Measurements from ENCODE around the gene DPCD. TPM values are rescaled to one million over a fixed set of nuclear protein-coding genes. Genes with fewer than 3 reads are reported as not detected.

The DPCD gene
- total and polyA plus RNA-seq, 5 experiments from 2014 or later, result 0.75 to 3.0 (median 1.4) TPM

GRCh38 chr10:101561068-101561915, 26.8 kb upstream of the DPCD start:
- peaks cover 13 to 32% (median 16%) of the 10 kb centered on the region in 5 donors for H3K27me3 Mint-ChIP-seq
- ATAC-seq (no peak), DNase-seq (no peak)
- peaks cover 15 to 24% (median 22%) of the 10 kb centered on the region in 4 donors for H3K4me1 Mint-ChIP-seq
- no peak overlapping the region for H3K4me3 Mint-ChIP-seq
- POLR2A ChIA-PET, result no interaction called here
- H3K27ac Mint-ChIP-seq, result peak overlapping the region in 1 of 10 donors; percentile 57
- H3K9me3 Mint-ChIP-seq, result no peaks in the 10 kb centered on the region
- H3K36me3 Mint-ChIP-seq, result no peaks in the 10 kb centered on the region

- Mint-ChIP-seq H3K27ac (no peak overlapping the region), H3K4me3 (no peak overlapping the region), H3K4me1 (peaks cover 20 to 26% (median 24%) of the 10 kb centered on the region in 4 donors), H3K9me3 (no peaks in the 10 kb centered on the region), H3K27me3 (peaks cover 19 to 39% (median 23%) of the 10 kb centered on the region in 5 donors), H3K36me3 (no peaks in the 10 kb centered on the region)
- DNase-seq (no peak), ATAC-seq (no peak)
- POLR2A ChIA-PET, result no interaction called here
Observed at GRCh38 chr10:101562231-101562630, 25.9 kb upstream of the DPCD start.

GRCh38 chr10:101563007-101563406, 25.1 kb upstream of the DPCD start:
- Mint-ChIP-seq H3K27me3 (peaks cover 24 to 45% (median 31%) of the 10 kb centered on the region in 5 donors), H3K4me3 (no peak overlapping the region), H3K9me3 (no peaks in the 10 kb centered on the region), H3K36me3 (no peaks in the 10 kb centered on the region), H3K27ac (peak overlapping the region in 1 of 10 donors; percentile 24), H3K4me1 (peaks cover 18 to 21% (median 20%) of the 10 kb centered on the region in 4 donors)
- POLR2A ChIA-PET, result no interaction called here
- ATAC-seq, result no peak
- peak in 1 of 10 donors; percentile 41 for DNase-seq

GRCh38 chr10:101563497-101564040, 24.6 kb upstream of the DPCD start:
- peaks cover 29 to 51% (median 36%) of the 10 kb centered on the region in 5 donors for H3K27me3 Mint-ChIP-seq
- DNase-seq (no peak), ATAC-seq (no peak)
- H3K27ac Mint-ChIP-seq, result peak overlapping the region in 1 of 10 donors; percentile 83
- H3K4me3 Mint-ChIP-seq, result no peak overlapping the region
- POLR2A ChIA-PET, result no interaction called here
- no peaks in the 10 kb centered on the region for H3K36me3 Mint-ChIP-seq
- H3K4me1 Mint-ChIP-seq, result peaks cover 13 to 15% (median 14%) of the 10 kb centered on the region in 4 donors
- H3K9me3 Mint-ChIP-seq, result no peaks in the 10 kb centered on the region

- Mint-ChIP-seq H3K27ac (no peak overlapping the region), H3K4me1 (peaks cover 6 to 14% (median 9%) of the 10 kb centered on the region in 4 donors), H3K27me3 (peaks cover 32 to 61% (median 42%) of the 10 kb centered on the region in 5 donors), H3K36me3 (no peaks in the 10 kb centered on the region), H3K9me3 (no peaks in the 10 kb centered on the region), H3K4me3 (no peak overlapping the region)
- ATAC-seq, result no peak
- POLR2A ChIA-PET, result no interaction called here
- peak in 2 of 10 donors; percentile 16 to 30 for DNase-seq
Observed at GRCh38 chr10:101564490-101564991, 23.6 kb upstream of the DPCD start.

GRCh38 chr10:101565370-101565900, 22.7 kb upstream of the DPCD start:
- POLR2A ChIA-PET, result no interaction called here
- DNase-seq (no peak), ATAC-seq (no peak)
- no peak overlapping the region for H3K4me3 Mint-ChIP-seq
- H3K27ac Mint-ChIP-seq, result no peak overlapping the region
- no peaks in the 10 kb centered on the region for H3K36me3 Mint-ChIP-seq
- peaks cover 4 to 17% (median 15%) of the 10 kb centered on the region in 4 donors for H3K4me1 Mint-ChIP-seq
- no peaks in the 10 kb centered on the region for H3K9me3 Mint-ChIP-seq
- H3K27me3 Mint-ChIP-seq, result peaks cover 34 to 66% (median 45%) of the 10 kb centered on the region in 5 donors

- DNase-seq (no peak), ATAC-seq (no peak)
- no peaks in the 10 kb centered on the region for H3K36me3 Mint-ChIP-seq
- peaks cover 34 to 66% (median 45%) of the 10 kb centered on the region in 5 donors for H3K27me3 Mint-ChIP-seq
- no peak overlapping the region for H3K27ac Mint-ChIP-seq
- H3K4me1 Mint-ChIP-seq, result peaks cover 4 to 21% (median 17%) of the 10 kb centered on the region in 4 donors
- no peaks in the 10 kb centered on the region for H3K9me3 Mint-ChIP-seq
- no peak overlapping the region for H3K4me3 Mint-ChIP-seq
- POLR2A ChIA-PET, result no interaction called here
Observed at GRCh38 chr10:101565936-101566332, 22.2 kb upstream of the DPCD start.

GRCh38 chr10:101566333-101567164, 21.6 kb upstream of the DPCD start:
- Mint-ChIP-seq H3K27ac (no peak overlapping the region), H3K36me3 (no peaks in the 10 kb centered on the region), H3K9me3 (no peaks in the 10 kb centered on the region), H3K27me3 (peaks cover 34 to 66% (median 45%) of the 10 kb centered on the region in 5 donors), H3K4me1 (peaks cover 4 to 21% (median 17%) of the 10 kb centered on the region in 4 donors), H3K4me3 (peak overlapping the region in 8 of 10 donors; percentile 5 to 70 (median 20))
- no peak for ATAC-seq
- POLR2A ChIA-PET, result no interaction called here
- DNase-seq, result peak in 1 of 10 donors; percentile 46

- DNase-seq (no peak), ATAC-seq (no peak)
- POLR2A ChIA-PET, result interaction anchor here (0.8 kb wide), 1 partner anchor 123 kb away, joined by 3 read pairs; no protein-coding TSS in a partner anchor
- Mint-ChIP-seq H3K36me3 (no peaks in the 10 kb centered on the region), H3K27me3 (peaks cover 34 to 66% (median 45%) of the 10 kb centered on the region in 5 donors), H3K4me3 (peak overlapping the region in 9 of 10 donors; percentile 5 to 70 (median 52)), H3K27ac (no peak overlapping the region), H3K9me3 (no peaks in the 10 kb centered on the region), H3K4me1 (peaks cover 4 to 21% (median 17%) of the 10 kb centered on the region in 4 donors)
Observed at GRCh38 chr10:101567165-101568006, 20.7 kb upstream of the DPCD start.

- Mint-ChIP-seq H3K27ac (peak overlapping the region in 1 of 10 donors; percentile 0), H3K36me3 (no peaks in the 10 kb centered on the region), H3K9me3 (no peaks in the 10 kb centered on the region), H3K4me3 (peak overlapping the region in 8 of 10 donors; percentile 11 to 75 (median 48)), H3K4me1 (peaks cover 4 to 21% (median 17%) of the 10 kb centered on the region in 4 donors), H3K27me3 (peaks cover 34 to 66% (median 45%) of the 10 kb centered on the region in 5 donors)
- DNase-seq (no peak), ATAC-seq (no peak)
- POLR2A ChIA-PET, result interaction anchor here (0.8 kb wide), 1 partner anchor 123 kb away, joined by 3 read pairs; no protein-coding TSS in a partner anchor
Observed at GRCh38 chr10:101568054-101568745, 19.9 kb upstream of the DPCD start.

GRCh38 chr10:101569323-101569621, 18.8 kb upstream of the DPCD start:
- Mint-ChIP-seq H3K27ac (no peak overlapping the region), H3K27me3 (peaks cover 30 to 58% (median 42%) of the 10 kb centered on the region in 5 donors), H3K9me3 (no peaks in the 10 kb centered on the region)

More at GRCh38 chr10:101569323-101569621, 18.8 kb upstream of the DPCD start:
- Mint-ChIP-seq H3K36me3 (no peaks in the 10 kb centered on the region), H3K4me3 (peak overlapping the region; percentile 28 to 88 (median 74)), H3K4me1 (peaks cover 4 to 21% (median 17%) of the 10 kb centered on the region in 4 donors)
- ATAC-seq (no peak), DNase-seq (no peak)
- POLR2A ChIA-PET, result interaction anchor here (0.6 kb wide), 1 partner anchor 19 kb away, joined by 3 read pairs; the partner anchor contains the start of genes DPCD and POLL
